ENCODE results near the gene KCNC3. TPM values are rescaled to one million over a fixed set of nuclear protein-coding genes. Genes with fewer than 3 reads are reported as not detected.

KCNC3 gene
- under 0.01 TPM in 1 of 2 replicates, not detected in the other for total RNA-seq

GRCh38 chr19:50329146-50329925, at the start of gene KCNC3:
KCNC3 (minus strand) TSS chr19:50329377; CDS start chr19:50329082, 295 bp downstream.

GRCh38 chr19:50376166-50377050, 47.2 kb upstream of the KCNC3 start, which contains the start of gene NR1H2:
NR1H2 (plus strand) TSS chr19:50376457; CDS start chr19:50377606, 1,149 bp downstream.

GRCh38 chr19:50365434-50366306, 36.5 kb upstream of the KCNC3 start, which contains the start of gene NAPSA:
NAPSA (minus strand) TSS chr19:50365639; CDS start chr19:50365621, 18 bp downstream.

Other genes starting within 250 kb of the KCNC3 start
- gene IZUMO2, start 166.1 kb downstream of the KCNC3 start, total RNA-seq = not detected in 2 replicates
- gene MYH14, start 125.8 kb downstream of the KCNC3 start, total RNA-seq = 0.27 TPM in 1 of 2 replicates, not detected in the other
- 0.10 and 0.73 TPM in 2 replicates for gene NAPSA, start 36.3 kb upstream of the KCNC3 start, total RNA-seq
- 78.3 and 91.7 TPM in 2 replicates for gene NR1H2, start 47.1 kb upstream of the KCNC3 start, total RNA-seq
- gene POLD1, start 55.0 kb upstream of the KCNC3 start, total RNA-seq = 49.6 and 54.2 TPM in 2 replicates
- not detected in 2 replicates for gene SPIB, start 89.6 kb upstream of the KCNC3 start, total RNA-seq
- gene MYBPC2, start 103.5 kb upstream of the KCNC3 start, total RNA-seq = not detected in 2 replicates
- 77.8 and 90.0 TPM in 2 replicates for gene EMC10, start 147.1 kb upstream of the KCNC3 start, total RNA-seq
- not detected in 2 replicates for gene GARIN5A, start 147.5 kb upstream of the KCNC3 start, total RNA-seq
- gene JOSD2, start 181.8 kb upstream of the KCNC3 start, total RNA-seq = 24.2 and 42.2 TPM in 2 replicates
- not detected in 2 replicates for gene ASPDH, start 184.5 kb upstream of the KCNC3 start, total RNA-seq
- gene LRRC4B, start 239.1 kb upstream of the KCNC3 start, total RNA-seq = 0.05 TPM in 1 of 2 replicates, not detected in the other

All from mammary microvascular endothelial cell (primary cell).